ENCODE measurements around the gene DRAP1. TPM values are rescaled to one million over a fixed set of nuclear protein-coding genes. Genes with fewer than 3 reads are reported as not detected.
A peak's percentile ranks its signal among the peaks of the same experiment; 100 is the strongest.

DRAP1 gene
- total and polyA plus RNA-seq, 2 experiments from 2014 or later, result 121 to 294 TPM

- Histone ChIP-seq H3K9me2 (ENCODE audit: insufficient read depth) (no peaks in the 10 kb centered on the region), H3K36me3 (ENCODE audit: insufficient read depth) (no peaks in the 10 kb centered on the region), H3K4me1 (ENCODE audit: insufficient read depth) (peaks cover 8% of the 10 kb centered on the region), H2AFZ (no peak overlapping the region), H3K4me3 (peak overlapping the region; percentile 74; the same call in 1 of the 2 replicates), H3K27ac (ENCODE audit: low read depth) (no peak overlapping the region), H4K20me1 (replicated peaks; ENCODE audit: insufficient read depth) (no peaks in the 10 kb centered on the region), H3K27me3 (ENCODE audit: insufficient read depth) (peaks cover 60% of the 10 kb centered on the region), H3K4me2 (peak overlapping the region; percentile 78), H3F3A (replicated peaks; ENCODE audit: low read depth) (peaks cover 16% of the 10 kb centered on the region), H3K79me2 (replicated peaks; ENCODE audit: insufficient read depth) (no peaks in the 10 kb centered on the region)
- ATAC-seq (no peak), DNase-seq (ENCODE audit: low spot score) (no peak)
- Mint-ChIP-seq H3K4me1 (peaks cover 7% of the 10 kb centered on the region; the same call in 2 of the 3 replicates), H3K9me3 (peaks cover 2% of the 10 kb centered on the region; the same call in 1 of the 3 replicates), H3K27ac (no peak overlapping the region), H3K36me3 (ENCODE audit: low read depth) (no peaks in the 10 kb centered on the region), H3K4me3 (peak overlapping the region; percentile 58), H3K27me3 (ENCODE audit: insufficient read depth, low read depth, poor library complexity) (peaks cover 57% of the 10 kb centered on the region)
- TF ChIP-seq, protein P1, sequence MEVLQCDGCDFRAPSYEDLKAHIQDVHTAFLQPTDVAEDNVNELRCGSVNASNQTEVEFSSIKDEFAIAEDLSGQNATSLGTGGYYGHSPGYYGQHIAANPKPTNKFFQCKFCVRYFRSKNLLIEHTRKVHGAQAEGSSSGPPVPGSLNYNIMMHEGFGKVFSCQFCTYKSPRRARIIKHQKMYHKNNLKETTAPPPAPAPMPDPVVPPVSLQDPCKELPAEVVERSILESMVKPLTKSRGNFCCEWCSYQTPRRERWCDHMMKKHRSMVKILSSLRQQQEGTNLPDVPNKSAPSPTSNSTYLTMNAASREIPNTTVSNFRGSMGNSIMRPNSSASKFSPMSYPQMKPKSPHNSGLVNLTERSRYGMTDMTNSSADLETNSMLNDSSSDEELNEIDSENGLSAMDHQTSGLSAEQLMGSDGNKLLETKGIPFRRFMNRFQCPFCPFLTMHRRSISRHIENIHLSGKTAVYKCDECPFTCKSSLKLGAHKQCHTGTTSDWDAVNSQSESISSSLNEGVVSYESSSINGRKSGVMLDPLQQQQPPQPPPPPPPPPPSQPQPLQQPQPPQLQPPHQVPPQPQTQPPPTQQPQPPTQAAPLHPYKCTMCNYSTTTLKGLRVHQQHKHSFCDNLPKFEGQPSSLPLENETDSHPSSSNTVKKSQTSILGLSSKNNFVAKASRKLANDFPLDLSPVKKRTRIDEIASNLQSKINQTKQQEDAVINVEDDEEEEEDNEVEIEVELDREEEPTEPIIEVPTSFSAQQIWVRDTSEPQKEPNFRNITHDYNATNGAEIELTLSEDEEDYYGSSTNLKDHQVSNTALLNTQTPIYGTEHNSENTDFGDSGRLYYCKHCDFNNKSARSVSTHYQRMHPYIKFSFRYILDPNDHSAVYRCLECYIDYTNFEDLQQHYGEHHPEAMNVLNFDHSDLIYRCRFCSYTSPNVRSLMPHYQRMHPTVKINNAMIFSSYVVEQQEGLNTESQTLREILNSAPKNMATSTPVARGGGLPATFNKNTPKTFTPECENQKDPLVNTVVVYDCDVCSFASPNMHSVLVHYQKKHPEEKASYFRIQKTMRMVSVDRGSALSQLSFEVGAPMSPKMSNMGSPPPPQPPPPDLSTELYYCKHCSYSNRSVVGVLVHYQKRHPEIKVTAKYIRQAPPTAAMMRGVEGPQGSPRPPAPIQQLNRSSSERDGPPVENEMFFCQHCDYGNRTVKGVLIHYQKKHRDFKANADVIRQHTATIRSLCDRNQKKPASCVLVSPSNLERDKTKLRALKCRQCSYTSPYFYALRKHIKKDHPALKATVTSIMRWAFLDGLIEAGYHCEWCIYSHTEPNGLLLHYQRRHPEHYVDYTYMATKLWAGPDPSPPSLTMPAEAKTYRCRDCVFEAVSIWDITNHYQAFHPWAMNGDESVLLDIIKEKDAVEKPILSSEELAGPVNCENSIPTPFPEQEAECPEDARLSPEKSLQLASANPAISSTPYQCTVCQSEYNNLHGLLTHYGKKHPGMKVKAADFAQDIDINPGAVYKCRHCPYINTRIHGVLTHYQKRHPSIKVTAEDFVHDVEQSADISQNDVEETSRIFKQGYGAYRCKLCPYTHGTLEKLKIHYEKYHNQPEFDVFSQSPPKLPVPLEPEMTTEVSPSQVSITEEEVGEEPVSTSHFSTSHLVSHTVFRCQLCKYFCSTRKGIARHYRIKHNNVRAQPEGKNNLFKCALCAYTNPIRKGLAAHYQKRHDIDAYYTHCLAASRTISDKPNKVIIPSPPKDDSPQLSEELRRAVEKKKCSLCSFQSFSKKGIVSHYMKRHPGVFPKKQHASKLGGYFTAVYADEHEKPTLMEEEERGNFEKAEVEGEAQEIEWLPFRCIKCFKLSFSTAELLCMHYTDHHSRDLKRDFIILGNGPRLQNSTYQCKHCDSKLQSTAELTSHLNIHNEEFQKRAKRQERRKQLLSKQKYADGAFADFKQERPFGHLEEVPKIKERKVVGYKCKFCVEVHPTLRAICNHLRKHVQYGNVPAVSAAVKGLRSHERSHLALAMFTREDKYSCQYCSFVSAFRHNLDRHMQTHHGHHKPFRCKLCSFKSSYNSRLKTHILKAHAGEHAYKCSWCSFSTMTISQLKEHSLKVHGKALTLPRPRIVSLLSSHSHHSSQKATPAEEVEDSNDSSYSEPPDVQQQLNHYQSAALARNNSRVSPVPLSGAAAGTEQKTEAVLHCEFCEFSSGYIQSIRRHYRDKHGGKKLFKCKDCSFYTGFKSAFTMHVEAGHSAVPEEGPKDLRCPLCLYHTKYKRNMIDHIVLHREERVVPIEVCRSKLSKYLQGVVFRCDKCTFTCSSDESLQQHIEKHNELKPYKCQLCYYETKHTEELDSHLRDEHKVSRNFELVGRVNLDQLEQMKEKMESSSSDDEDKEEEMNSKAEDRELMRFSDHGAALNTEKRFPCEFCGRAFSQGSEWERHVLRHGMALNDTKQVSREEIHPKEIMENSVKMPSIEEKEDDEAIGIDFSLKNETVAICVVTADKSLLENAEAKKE (CRISPR knock-in tag; IDR thresholded peaks at IDR 0.05), result no peak
- TF ChIP-seq EZH2 (IDR thresholded peaks at IDR 0.05; ENCODE audit: low read depth, unreplicated experiment), result no peak
Measured at GRCh38 chr11:65900899-65901180, 18.4 kb upstream of the DRAP1 start.

- Histone ChIP-seq H3K27me3 (ENCODE audit: insufficient read depth) (peaks cover 61% of the 10 kb centered on the region), H3K9me2 (ENCODE audit: insufficient read depth) (no peaks in the 10 kb centered on the region), H4K20me1 (replicated peaks; ENCODE audit: insufficient read depth) (no peaks in the 10 kb centered on the region), H2AFZ (no peak overlapping the region), H3K36me3 (ENCODE audit: insufficient read depth) (no peaks in the 10 kb centered on the region), H3K4me3 (no peak overlapping the region), H3K4me2 (peak overlapping the region; percentile 40; the same call in 1 of the 2 replicates), H3K4me1 (ENCODE audit: insufficient read depth) (peaks cover 8% of the 10 kb centered on the region), H3F3A (replicated peaks; ENCODE audit: low read depth) (peaks cover 16% of the 10 kb centered on the region), H3K27ac (ENCODE audit: low read depth) (no peak overlapping the region), H3K79me2 (replicated peaks; ENCODE audit: insufficient read depth) (no peaks in the 10 kb centered on the region)
- Mint-ChIP-seq H3K27me3 (ENCODE audit: insufficient read depth, low read depth, poor library complexity) (peaks cover 47% of the 10 kb centered on the region), H3K27ac (no peak overlapping the region), H3K9me3 (peaks cover 2% of the 10 kb centered on the region; the same call in 1 of the 3 replicates), H3K36me3 (ENCODE audit: low read depth) (no peaks in the 10 kb centered on the region), H3K4me1 (peaks cover 7% of the 10 kb centered on the region; the same call in 2 of the 3 replicates), H3K4me3 (no peak overlapping the region)
- ATAC-seq (peak; percentile 10), DNase-seq (ENCODE audit: low spot score) (peak; percentile 72)
- TF ChIP-seq STAT1 (IDR thresholded peaks at IDR 0.05; ENCODE audit: unreplicated experiment) (no peak), POLR2AphosphoS5 (IDR thresholded peaks at IDR 0.05; ENCODE audit: low read depth) (no peak), CREB1 (CRISPR knock-in tag; IDR thresholded peaks at IDR 0.05; ENCODE audit: low read depth) (no peak), ZNF114 (CRISPR knock-in tag; IDR thresholded peaks at IDR 0.05) (no peak), ZNF331 (CRISPR knock-in tag; IDR thresholded peaks at IDR 0.05; ENCODE audit: low read depth) (no peak), JUNB (IDR thresholded peaks at IDR 0.05; ENCODE audit: unreplicated experiment) (no peak)
- TF ChIP-seq, protein P2, sequence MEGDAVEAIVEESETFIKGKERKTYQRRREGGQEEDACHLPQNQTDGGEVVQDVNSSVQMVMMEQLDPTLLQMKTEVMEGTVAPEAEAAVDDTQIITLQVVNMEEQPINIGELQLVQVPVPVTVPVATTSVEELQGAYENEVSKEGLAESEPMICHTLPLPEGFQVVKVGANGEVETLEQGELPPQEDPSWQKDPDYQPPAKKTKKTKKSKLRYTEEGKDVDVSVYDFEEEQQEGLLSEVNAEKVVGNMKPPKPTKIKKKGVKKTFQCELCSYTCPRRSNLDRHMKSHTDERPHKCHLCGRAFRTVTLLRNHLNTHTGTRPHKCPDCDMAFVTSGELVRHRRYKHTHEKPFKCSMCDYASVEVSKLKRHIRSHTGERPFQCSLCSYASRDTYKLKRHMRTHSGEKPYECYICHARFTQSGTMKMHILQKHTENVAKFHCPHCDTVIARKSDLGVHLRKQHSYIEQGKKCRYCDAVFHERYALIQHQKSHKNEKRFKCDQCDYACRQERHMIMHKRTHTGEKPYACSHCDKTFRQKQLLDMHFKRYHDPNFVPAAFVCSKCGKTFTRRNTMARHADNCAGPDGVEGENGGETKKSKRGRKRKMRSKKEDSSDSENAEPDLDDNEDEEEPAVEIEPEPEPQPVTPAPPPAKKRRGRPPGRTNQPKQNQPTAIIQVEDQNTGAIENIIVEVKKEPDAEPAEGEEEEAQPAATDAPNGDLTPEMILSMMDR (conservative IDR thresholded peaks at IDR 0.05; ENCODE audit: low read depth in 2 of 2), result no peak
Measured at GRCh38 chr11:65903068-65903481, 16.2 kb upstream of the DRAP1 start.
